Tibial nerve (tissue), 4 donors: ENCODE measurements around the gene DGKK. TPM values are rescaled to one million over a fixed set of nuclear protein-coding genes. Genes with fewer than 3 reads are reported as not detected.

ENCODE experiments used
- DNase-seq, 2 donors: peaks; one replicate each; pipeline ENCODE4 v3.0.0-alpha.2; 2019; ENCODE audit warnings: low spot score in 2 of 2
- H3K27ac ChIP-seq, 4 donors: fragments of 200-600 bp; sonication (generic) in 3 of 4; one replicate each; pipeline ENCODE4 v1.5.1; 2017 to 2019; ENCODE audit warnings: mild to moderate bottlenecking in 1 of 4
- H3K27me3 ChIP-seq, 2 donors: fragments of 200-600 bp; sonication (generic) in 1 of 2; one replicate each; pipeline versions ENCODE4 v1.5.1 to v1.6.0; 2017 to 2019
- H3K36me3 ChIP-seq, 3 donors: fragments of 200-600 bp; sonication (generic); one replicate each; pipeline ENCODE4 v1.5.1; 2018 to 2019
- H3K4me1 ChIP-seq, 4 donors: fragments of 200-600 bp; sonication (generic) in 3 of 4; one replicate each; pipeline ENCODE4 v1.5.1; 2017 to 2019
- H3K4me3 ChIP-seq, 4 donors: fragments of 200-600 bp; sonication (generic) in 3 of 4; one replicate each; pipeline ENCODE4 v1.5.1; 2017 to 2019; ENCODE audit warnings: mild to moderate bottlenecking in 1 of 4, moderate library complexity in 1 of 4
- H3K9me3 ChIP-seq, 4 donors: fragments of 200-600 bp; sonication (generic) in 3 of 4; one replicate each; pipeline ENCODE4 v1.5.1; 2017 to 2019
- CTCF ChIP-seq, 5 experiments: fragments of 200-600 bp in 3 of 5; fragments of 450-650 bp in 2 of 5; sonication (generic) in 3 of 5; IDR thresholded peaks; one replicate each; pipeline ENCODE4 v1.5.1; 2016 to 2019; ENCODE audit warnings: antibody characterized with exemption in 5 of 5, mild to moderate bottlenecking in 3 of 5, moderate library complexity in 2 of 5
- EP300 ChIP-seq, 2 donors: sonication (generic); formaldehyde crosslinking; IDR thresholded peaks; one replicate each; pipeline ENCODE4 v1.6.1; 2017; ENCODE audit warnings: antibody characterized with exemption in 2 of 2, mild to moderate bottlenecking in 1 of 2
- POLR2A ChIP-seq, 2 donors: fragments of 450-650 bp; IDR thresholded peaks; one replicate each; pipeline ENCODE4 v1.6.1; 2017; ENCODE audit warnings: antibody characterized with exemption in 2 of 2, mild to moderate bottlenecking in 2 of 2, moderate library complexity in 2 of 2
- WGBS, 2 donors: methylation state at CpG; one replicate each; pipeline ENCODE4 v1.1.5; 2018; 5-methylcytosine and 5-hydroxymethylcytosine counted together
- total RNA-seq, 4 donors: library from RNA; depleted of rRNA; stranded (reverse); fragments of >200 nt; gene quantifications; one replicate each; pipeline ENCODE4 v1.1.0, GENCODE V29; 2016

The DGKK gene
- total RNA-seq, 4 donors from 2014 or later = not detected

GRCh38 chrX:50431623-50432022 lies 39.0 kb downstream of the DGKK start:
- peaks cover 0 to 21% of the 10 kb centered on the region in 2 donors for H3K27me3 ChIP-seq
- no peaks in the 10 kb centered on the region for H3K9me3 ChIP-seq
- DNase-seq = no peak
- no peaks in the 10 kb centered on the region for H3K4me1 ChIP-seq
- WGBS, 2 donors = 53 to 62% methylated on average over 3 of the region's 3 CpGs
- H3K27ac ChIP-seq = no peak overlapping the region
- no peaks in the 10 kb centered on the region for H3K36me3 ChIP-seq
- TF ChIP-seq EP300 (IDR thresholded peaks at IDR 0.05) = no peak
- TF ChIP-seq POLR2A (IDR thresholded peaks at IDR 0.05) = no peak
- H3K4me3 ChIP-seq = no peak overlapping the region

GRCh38 chrX:50430917-50431575 lies 39.6 kb downstream of the DGKK start:
- Histone ChIP-seq H3K9me3 (no peaks in the 10 kb centered on the region), H3K4me3 (no peak overlapping the region), H3K36me3 (no peaks in the 10 kb centered on the region), H3K27me3 (peaks cover 0 to 21% of the 10 kb centered on the region in 2 donors), H3K4me1 (no peaks in the 10 kb centered on the region), H3K27ac (no peak overlapping the region)
- WGBS, 2 donors = 69 to 78% methylated on average over 5 of the region's 5 CpGs
- TF ChIP-seq CTCF (IDR thresholded peaks at IDR 0.05) = no peak
- DNase-seq = no peak

- WGBS, 2 donors = 80 to 88% methylated on average over 1 of the region's 1 CpG
- no peak for DNase-seq
- no peak for TF ChIP-seq CTCF (IDR thresholded peaks at IDR 0.05)
- Histone ChIP-seq H3K27ac (no peak overlapping the region), H3K27me3 (peaks cover 0 to 12% of the 10 kb centered on the region in 2 donors), H3K4me1 (no peaks in the 10 kb centered on the region), H3K9me3 (no peaks in the 10 kb centered on the region), H3K4me3 (no peak overlapping the region), H3K36me3 (no peaks in the 10 kb centered on the region)
Measured at GRCh38 chrX:50428174-50428573, 42.5 kb downstream of the DGKK start.

GRCh38 chrX:50407976-50408375 lies 62.6 kb downstream of the DGKK start:
- 82 to 94% methylated on average over 2 of the region's 2 CpGs for WGBS, 2 donors
- no peaks in the 10 kb centered on the region for H3K9me3 ChIP-seq
- H3K27me3 ChIP-seq = no peaks in the 10 kb centered on the region
- H3K4me1 ChIP-seq = no peaks in the 10 kb centered on the region
- DNase-seq = no peak
- no peaks in the 10 kb centered on the region for H3K36me3 ChIP-seq
- TF ChIP-seq POLR2A (IDR thresholded peaks at IDR 0.05) (no peak), CTCF (IDR thresholded peaks at IDR 0.05) (no peak), EP300 (IDR thresholded peaks at IDR 0.05) (no peak)
- no peak overlapping the region for H3K27ac ChIP-seq
- no peak overlapping the region for H3K4me3 ChIP-seq

- Histone ChIP-seq H3K27ac (no peak overlapping the region), H3K9me3 (no peaks in the 10 kb centered on the region), H3K4me1 (no peaks in the 10 kb centered on the region), H3K36me3 (no peaks in the 10 kb centered on the region), H3K4me3 (no peak overlapping the region), H3K27me3 (no peaks in the 10 kb centered on the region)
- 69 to 81% methylated on average over 5 of the region's 5 CpGs for WGBS, 2 donors
- no peak for DNase-seq
- no peak for TF ChIP-seq EP300 (IDR thresholded peaks at IDR 0.05)
- TF ChIP-seq CTCF (IDR thresholded peaks at IDR 0.05) = no peak
Measured at GRCh38 chrX:50403903-50404302, 66.7 kb downstream of the DGKK start.

GRCh38 chrX:50402886-50403285 lies 67.7 kb downstream of the DGKK start:
- no peaks in the 10 kb centered on the region for H3K9me3 ChIP-seq
- no peaks in the 10 kb centered on the region for H3K27me3 ChIP-seq

More at GRCh38 chrX:50402886-50403285, 67.7 kb downstream of the DGKK start:
- no peak for DNase-seq
- Histone ChIP-seq H3K4me1 (no peaks in the 10 kb centered on the region), H3K36me3 (no peaks in the 10 kb centered on the region), H3K27ac (no peak overlapping the region), H3K4me3 (no peak overlapping the region)
- 80 to 85% methylated on average over 3 of the region's 3 CpGs for WGBS, 2 donors
- TF ChIP-seq EP300 (IDR thresholded peaks at IDR 0.05) = no peak
- no peak for TF ChIP-seq POLR2A (IDR thresholded peaks at IDR 0.05)
- TF ChIP-seq CTCF (IDR thresholded peaks at IDR 0.05) = no peak
